Fibroblast of lung (primary cell): Measurements from ENCODE around the gene FAM25G.
"Not testable (repeated sequence)": the region's sequence is repeated elsewhere in the genome, so short reads cannot be mapped to it uniquely, and the experiment has no call there.

Experiments used
- EZH2 ChIP-seq: IDR thresholded peaks from 2 replicates; pipeline ENCODE4 v1.5.1; 2012; ENCODE audit warnings: low read length, control low read depth, mild to moderate bottlenecking; ENCODE audit errors: missing control alignments
- TF ChIP-seq, protein P1 (sequence below), 2 donors: IDR thresholded peaks in 1 of 2; conservative IDR thresholded peaks in 1 of 2; 1 replicate in 1 of 2; 2 replicates in 1 of 2; pipeline ENCODE4 v1.5.1; 2011 to 2012; ENCODE audit warnings: low read length in 2 of 2, control low read depth in 1 of 2, inconsistent platforms in 1 of 2, low read depth in 1 of 2, mild to moderate bottlenecking in 1 of 2

DNA sequence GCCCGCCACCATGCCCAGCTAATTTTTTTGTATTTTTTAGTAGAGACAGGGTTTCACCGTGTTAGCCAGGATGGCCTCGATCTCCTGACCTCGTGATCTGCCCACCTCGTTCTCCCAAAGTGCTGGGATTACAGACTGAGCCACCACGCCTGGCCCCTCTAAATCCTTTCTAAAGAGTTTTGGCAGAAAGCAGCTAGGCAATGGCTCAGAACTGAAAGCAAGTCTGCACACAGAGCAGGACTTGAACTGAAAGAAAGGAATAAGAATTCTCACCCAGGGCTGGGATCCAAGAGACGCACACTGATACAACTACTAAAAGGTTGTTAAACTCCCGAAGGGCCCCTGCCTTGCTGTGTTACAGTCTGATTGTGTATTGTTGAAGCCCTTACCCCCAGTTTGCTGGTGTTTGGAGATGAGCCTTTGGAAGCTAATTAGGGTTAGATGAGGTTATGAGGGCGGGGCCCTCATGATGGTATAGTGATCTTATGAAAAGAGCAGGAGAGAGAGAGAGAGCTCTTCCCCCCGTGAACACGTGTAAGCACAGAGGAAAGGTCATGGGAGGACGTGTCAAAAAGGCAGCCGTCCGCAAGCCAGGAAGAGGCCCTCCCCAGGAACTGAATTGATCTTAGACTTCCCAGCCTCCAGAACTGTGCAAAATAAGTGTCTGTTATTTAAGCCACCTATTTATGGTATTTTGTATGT lies 26.1 kb downstream of the FAM25G start:
- TF ChIP-seq, protein P1, sequence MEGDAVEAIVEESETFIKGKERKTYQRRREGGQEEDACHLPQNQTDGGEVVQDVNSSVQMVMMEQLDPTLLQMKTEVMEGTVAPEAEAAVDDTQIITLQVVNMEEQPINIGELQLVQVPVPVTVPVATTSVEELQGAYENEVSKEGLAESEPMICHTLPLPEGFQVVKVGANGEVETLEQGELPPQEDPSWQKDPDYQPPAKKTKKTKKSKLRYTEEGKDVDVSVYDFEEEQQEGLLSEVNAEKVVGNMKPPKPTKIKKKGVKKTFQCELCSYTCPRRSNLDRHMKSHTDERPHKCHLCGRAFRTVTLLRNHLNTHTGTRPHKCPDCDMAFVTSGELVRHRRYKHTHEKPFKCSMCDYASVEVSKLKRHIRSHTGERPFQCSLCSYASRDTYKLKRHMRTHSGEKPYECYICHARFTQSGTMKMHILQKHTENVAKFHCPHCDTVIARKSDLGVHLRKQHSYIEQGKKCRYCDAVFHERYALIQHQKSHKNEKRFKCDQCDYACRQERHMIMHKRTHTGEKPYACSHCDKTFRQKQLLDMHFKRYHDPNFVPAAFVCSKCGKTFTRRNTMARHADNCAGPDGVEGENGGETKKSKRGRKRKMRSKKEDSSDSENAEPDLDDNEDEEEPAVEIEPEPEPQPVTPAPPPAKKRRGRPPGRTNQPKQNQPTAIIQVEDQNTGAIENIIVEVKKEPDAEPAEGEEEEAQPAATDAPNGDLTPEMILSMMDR (conservative IDR thresholded peaks at IDR 0.05 in 1 of 2, IDR thresholded peaks at IDR 0.05 in 1 of 2; ENCODE audit: low read depth in 1 of 2, low read length in 2 of 2), result not testable (repeated sequence)
- not testable (repeated sequence) for TF ChIP-seq EZH2
